Breast epithelium (tissue), 4 donors: Measurements from ENCODE around the gene NTNG1. TPM values are rescaled to one million over a fixed set of nuclear protein-coding genes. Genes with fewer than 3 reads are reported as not detected.

Experiments
- DNase-seq, 2 donors: peaks; one replicate each; pipeline ENCODE4 v3.0.0-alpha.2; 2019; ENCODE audit warnings: low spot score in 2 of 2
- H3K27ac ChIP-seq, 2 donors: fragments of 200-600 bp; sonication (generic) in 1 of 2; one replicate each; pipeline ENCODE4 v1.5.1; 2016 to 2019; ENCODE audit warnings: mild to moderate bottlenecking in 1 of 2
- H3K27me3 ChIP-seq, 2 donors: fragments of 200-600 bp; sonication (generic) in 1 of 2; one replicate each; pipeline versions ENCODE4 v1.5.1 to v1.6.0; 2017 to 2019; ENCODE audit warnings: control low read depth in 1 of 2, mild to moderate bottlenecking in 1 of 2
- H3K36me3 ChIP-seq: fragments of 200-600 bp; one replicate; pipeline ENCODE4 v1.5.1; 2019
- H3K4me1 ChIP-seq, 2 donors: fragments of 200-600 bp; sonication (generic); one replicate each; pipeline ENCODE4 v1.5.1; 2016 to 2019; ENCODE audit warnings: control low read depth in 1 of 2
- H3K4me3 ChIP-seq, 3 donors: fragments of 200-600 bp; sonication (generic); 1 replicate in 2 of 3; 2 replicates in 1 of 3; pipeline ENCODE4 v1.5.1; 2016 to 2019; ENCODE audit warnings: mild to moderate bottlenecking in 3 of 3, moderate library complexity in 2 of 3
- H3K9me3 ChIP-seq, 2 donors: fragments of 200-600 bp; sonication (generic) in 1 of 2; one replicate each; pipeline ENCODE4 v1.5.1; 2016 to 2019; ENCODE audit warnings: control low read depth in 1 of 2
- CTCF ChIP-seq, 3 donors: fragments of 450-650 bp; IDR thresholded peaks; one replicate each; pipeline ENCODE4 v1.5.1; 2016 to 2017; ENCODE audit warnings: antibody characterized with exemption in 3 of 3, mild to moderate bottlenecking in 3 of 3, moderate library complexity in 3 of 3
- POLR2A ChIP-seq: fragments of 450-650 bp; IDR thresholded peaks from one replicate; pipeline ENCODE4 v1.6.1; 2016; ENCODE audit warnings: antibody characterized with exemption, mild to moderate bottlenecking, moderate library complexity
- POLR2AphosphoS5 ChIP-seq, 3 donors: sonication (generic); formaldehyde crosslinking; IDR thresholded peaks; one replicate each; pipeline ENCODE4 v1.6.1; 2017; ENCODE audit warnings: antibody characterized with exemption in 3 of 3
- intact Hi-C: fragments of 100-400 bp; cut with DNase I; formaldehyde crosslinking; loops from one replicate; pipeline ENCODE4 v1.15.1; 2023; ENCODE audit warnings: low total_unique reads
- total RNA-seq, 3 donors: library from RNA; depleted of rRNA; stranded (reverse); fragments of >200 nt; gene quantifications; one replicate each; pipeline ENCODE4 v1.1.0, GENCODE V29; 2016

NTNG1 gene
- total RNA-seq, 3 donors from 2014 or later, result 0.32 to 5.7 (median 0.98) TPM

DNA sequence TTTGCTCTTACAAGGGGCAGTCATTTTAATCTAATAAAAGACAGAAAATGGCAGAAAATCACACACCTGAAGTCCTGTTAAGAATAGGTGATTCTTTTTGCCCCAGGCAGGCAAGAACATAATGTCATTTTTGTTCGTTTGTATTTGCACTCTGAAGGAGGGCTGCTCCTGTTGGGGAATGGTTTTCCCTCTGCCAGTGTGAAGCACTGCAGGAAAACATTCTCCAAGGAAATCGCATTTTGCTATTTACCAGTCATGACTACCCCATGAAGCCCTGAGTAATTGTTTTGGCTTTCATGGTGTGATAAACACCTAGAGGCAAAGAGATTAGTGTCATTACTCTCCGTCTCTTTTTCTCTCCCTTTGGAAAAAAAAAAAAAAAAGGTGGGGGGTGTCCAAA, 345.5 kb downstream of the NTNG1 start:
- Histone ChIP-seq H3K27ac (no peak overlapping the region), H3K27me3 (no peaks in the 10 kb centered on the region), H3K4me1 (no peaks in the 10 kb centered on the region), H3K4me3 (no peak overlapping the region), H3K9me3 (no peaks in the 10 kb centered on the region), H3K36me3 (no peaks in the 10 kb centered on the region)
- TF ChIP-seq POLR2AphosphoS5 (IDR thresholded peaks at IDR 0.05), result no peak
- no peak for TF ChIP-seq CTCF (IDR thresholded peaks at IDR 0.05)
- no peak for TF ChIP-seq POLR2A
- DNase-seq, result no peak
- intact Hi-C loops, result no loop called here

DNA sequence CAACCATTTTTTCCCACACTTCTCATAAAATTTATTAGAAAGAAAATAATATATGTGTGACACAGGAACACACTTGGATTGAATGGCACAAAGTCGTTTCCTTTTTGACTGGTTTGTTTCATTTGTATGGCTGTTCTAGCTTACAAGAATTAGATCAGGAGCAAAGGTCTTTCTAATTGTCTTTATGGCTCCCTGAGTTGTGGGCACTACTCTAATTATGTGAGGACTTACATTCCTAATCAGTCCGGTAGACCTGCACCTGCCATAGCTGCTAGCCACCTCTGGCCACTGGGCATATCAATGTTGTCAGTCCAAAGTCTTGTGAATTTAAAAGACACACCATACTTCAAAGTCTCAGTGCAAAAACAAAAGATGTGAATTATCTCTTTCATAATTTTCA, 346.7 kb downstream of the NTNG1 start:
- H3K27ac ChIP-seq, result no peak overlapping the region
- TF ChIP-seq POLR2AphosphoS5 (IDR thresholded peaks at IDR 0.05), result no peak
- TF ChIP-seq POLR2A, result no peak
- TF ChIP-seq CTCF (IDR thresholded peaks at IDR 0.05), result no peak
- H3K36me3 ChIP-seq, result no peaks in the 10 kb centered on the region
- no peak for DNase-seq
- no peaks in the 10 kb centered on the region for H3K4me1 ChIP-seq
- no peaks in the 10 kb centered on the region for H3K9me3 ChIP-seq
- no peaks in the 10 kb centered on the region for H3K27me3 ChIP-seq
- no peak overlapping the region for H3K4me3 ChIP-seq
- intact Hi-C loops, result no loop called here

DNA sequence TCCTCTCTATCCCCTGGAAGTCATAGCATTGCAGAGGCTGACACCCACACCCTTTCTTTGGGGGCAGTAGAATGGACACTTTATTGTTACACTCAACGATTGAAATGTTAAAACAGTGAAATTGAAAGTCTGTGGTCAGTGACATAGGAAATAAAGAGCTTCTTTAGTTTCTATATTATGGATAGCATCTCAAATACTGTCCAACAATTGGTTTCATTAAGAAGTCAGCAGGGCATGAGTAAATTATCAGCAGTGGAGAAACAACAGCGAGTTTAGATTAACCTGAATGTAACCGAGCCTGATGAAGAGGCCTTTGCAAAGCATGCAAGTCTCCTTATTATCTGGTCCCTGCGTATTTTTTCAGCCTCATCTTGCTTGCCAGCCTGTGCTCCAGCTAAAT, 350.7 kb downstream of the NTNG1 start:
- Histone ChIP-seq H3K4me1 (no peaks in the 10 kb centered on the region), H3K27me3 (no peaks in the 10 kb centered on the region), H3K36me3 (no peaks in the 10 kb centered on the region), H3K27ac (no peak overlapping the region), H3K4me3 (no peak overlapping the region), H3K9me3 (no peaks in the 10 kb centered on the region)
- intact Hi-C loops, result no loop called here
- no peak for DNase-seq
- TF ChIP-seq POLR2A (no peak), CTCF (IDR thresholded peaks at IDR 0.05) (no peak), POLR2AphosphoS5 (IDR thresholded peaks at IDR 0.05) (no peak)

DNA sequence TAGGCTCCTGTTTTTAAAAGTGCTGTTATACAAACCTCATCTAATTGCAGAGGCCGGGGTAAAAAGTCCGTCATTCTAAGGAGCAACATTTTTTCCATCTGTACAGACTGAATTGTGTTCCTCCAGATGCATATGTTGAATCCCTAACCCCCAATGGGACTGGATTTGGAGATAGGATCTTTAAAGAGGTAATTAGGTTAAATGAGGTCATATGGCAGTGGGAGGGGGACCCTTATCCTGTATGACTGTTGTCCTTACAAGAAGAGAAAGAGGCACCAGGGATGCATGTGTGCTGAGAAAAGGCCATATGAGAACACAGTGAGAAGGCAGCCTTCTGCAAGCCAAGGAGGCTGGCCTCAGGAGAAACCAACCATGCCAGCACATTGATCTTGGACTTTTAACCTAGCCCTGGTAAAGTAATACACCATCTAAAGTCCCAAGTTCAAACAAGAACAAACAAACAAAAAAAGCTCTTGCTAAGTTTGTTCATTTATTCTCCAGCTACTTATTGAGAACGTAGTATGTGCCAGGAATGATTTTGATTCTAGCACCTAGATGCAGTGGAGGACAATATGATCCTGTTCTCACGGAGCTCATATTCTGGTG, 352.4 kb downstream of the NTNG1 start:
- H3K4me1 ChIP-seq, result no peaks in the 10 kb centered on the region
- no peak overlapping the region for H3K27ac ChIP-seq
- TF ChIP-seq POLR2AphosphoS5 (IDR thresholded peaks at IDR 0.05) (no peak), POLR2A (no peak), CTCF (IDR thresholded peaks at IDR 0.05) (no peak)
- intact Hi-C loops, result no loop called here
- no peak overlapping the region for H3K4me3 ChIP-seq
- DNase-seq, result no peak
- H3K9me3 ChIP-seq, result no peaks in the 10 kb centered on the region
- H3K27me3 ChIP-seq, result no peaks in the 10 kb centered on the region
- H3K36me3 ChIP-seq, result no peaks in the 10 kb centered on the region

DNA sequence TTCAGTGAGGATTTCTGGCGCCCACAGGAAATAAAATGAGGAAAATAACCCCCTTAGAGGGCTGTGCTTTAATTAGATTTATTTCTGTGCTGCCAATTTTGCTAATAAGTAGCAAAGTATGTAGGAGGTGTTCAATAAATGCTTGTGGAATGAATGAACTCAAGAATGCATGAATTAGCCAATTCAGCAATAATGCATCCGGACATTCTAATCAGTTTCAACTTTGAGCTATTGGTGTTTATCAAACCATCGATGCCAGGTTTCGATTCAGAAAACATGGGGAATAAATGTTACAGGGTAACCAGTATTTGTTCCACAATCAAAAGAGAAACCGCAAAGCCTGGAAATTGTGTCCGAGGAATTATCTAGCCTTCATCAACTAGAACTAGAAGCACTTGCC, 353.2 kb downstream of the NTNG1 start:
- no peaks in the 10 kb centered on the region for H3K27me3 ChIP-seq
- H3K4me3 ChIP-seq, result no peak overlapping the region
- no peaks in the 10 kb centered on the region for H3K9me3 ChIP-seq
- H3K36me3 ChIP-seq, result no peaks in the 10 kb centered on the region
- TF ChIP-seq POLR2AphosphoS5 (IDR thresholded peaks at IDR 0.05), result no peak
- TF ChIP-seq POLR2A, result no peak
- TF ChIP-seq CTCF (IDR thresholded peaks at IDR 0.05), result no peak
- no peak overlapping the region for H3K27ac ChIP-seq
- H3K4me1 ChIP-seq, result no peaks in the 10 kb centered on the region
- no peak for DNase-seq
- intact Hi-C loops, result no loop called here
